K562 (cell line): ENCODE data around the gene GFOD1. TPM values are rescaled to one million over a fixed set of nuclear protein-coding genes. Genes with fewer than 3 reads are reported as not detected.
A peak's percentile ranks its signal among the peaks of the same experiment; 100 is the strongest.

ENCODE experiments used
- ATF3 ChIP-seq, 2 experiments: fragments of 450-650 bp in 1 of 2; sonication (generic) in 1 of 2; formaldehyde crosslinking in 1 of 2; IDR thresholded peaks in 1 of 2; conservative IDR thresholded peaks in 1 of 2; 2 replicates each; pipeline versions ENCODE4 v1.6.1 to v1.8.1; 2016 to 2023; ENCODE audit warnings: mild to moderate bottlenecking in 2 of 2, moderate library complexity in 2 of 2, inconsistent platforms in 1 of 2, missing genetic modification reagents in 1 of 2
- CTBP1 ChIP-seq: fragments of 450-650 bp; IDR thresholded peaks from 2 replicates; pipeline ENCODE4 v1.6.1; 2016; ENCODE audit warnings: borderline replicate concordance
- GATAD2B ChIP-seq: fragments of 450-650 bp; IDR thresholded peaks from 2 replicates; pipeline ENCODE4 v1.6.1; 2017; ENCODE audit warnings: mild to moderate bottlenecking, borderline replicate concordance
- HNRNPL ChIP-seq: fragments of 200-400 bp; formaldehyde crosslinking; IDR thresholded peaks from 2 replicates; pipeline ENCODE4 v1.6.1; 2017; ENCODE audit warnings: low read depth, mild to moderate bottlenecking, low read length
- JUND ChIP-seq, 2 experiments: IDR thresholded peaks; 2 replicates in 1 of 2; 3 replicates in 1 of 2; pipeline ENCODE4 v1.6.1; 2011; ENCODE audit warnings: borderline replicate concordance in 2 of 2, low read depth in 2 of 2, low read length in 2 of 2, improper control_type of control experiment in 1 of 2, missing biosample characterization in 1 of 2, missing genetic modification characterization in 1 of 2, missing genetic modification reagents in 1 of 2
- MTA3 ChIP-seq: fragments of 450-650 bp; formaldehyde crosslinking; IDR thresholded peaks from 2 replicates; pipeline ENCODE4 v1.6.1; 2017; ENCODE audit warnings: mild to moderate bottlenecking, borderline replicate concordance
- PHB ChIP-seq: fragments of 250-450 bp; sonication (Bioruptor Pico); IDR thresholded peaks from 2 replicates; pipeline ENCODE4 v1.5.0; 2021
- RUNX1 ChIP-seq: sonication (generic); IDR thresholded peaks from 2 replicates; pipeline ENCODE4 v1.6.1; 2016; ENCODE audit warnings: antibody characterized with exemption, low read depth
- SMARCA4 ChIP-seq: fragments of 450-650 bp; IDR thresholded peaks from 2 replicates; pipeline ENCODE4 v1.6.1; 2016
- STAT6 ChIP-seq: sonication (generic); formaldehyde crosslinking; IDR thresholded peaks from 2 replicates; pipeline ENCODE4 v1.8.1; 2023; ENCODE audit warnings: mild to moderate bottlenecking, missing genetic modification reagents
- TBL1XR1 ChIP-seq, 2 experiments: IDR thresholded peaks; 2 replicates each; pipeline ENCODE4 v1.6.1; 2012; ENCODE audit warnings: improper control_type of control experiment in 2 of 2, low read length in 2 of 2, mild to moderate bottlenecking in 1 of 2
- ZNF584 ChIP-seq: fragments of 200-800 bp; sonication (Bioruptor generic); IDR thresholded peaks from 2 replicates; pipeline ENCODE4 v1.6.1; 2016; ENCODE audit warnings: low read depth, mild to moderate bottlenecking, missing genetic modification characterization, missing compliant biosample characterization
- ZNF695 ChIP-seq: fragments of 450-650 bp; formaldehyde crosslinking; IDR thresholded peaks from 2 replicates; pipeline ENCODE4 v1.4.0; 2020; ENCODE audit warnings: mild to moderate bottlenecking, moderate library complexity
- polyA plus RNA-seq, 8 experiments: library from polyadenylated mRNA; depleted of rRNA in 4 of 8; stranded (reverse) in 5 of 8; unstranded in 3 of 8; fragments of >200 nt; fragmentation: Nextera tagmentation in 2 of 8; fragmentation: Illumina TruSeq in 1 of 8; extraction: Ambion mirVana in 2 of 8; extraction: Trizol in 1 of 8; gene quantifications; 2 replicates each; pipeline versions ENCODE4 v1.2.1 to v1.2.3, GENCODE V29; 2011 to 2014; ENCODE audit warnings: inconsistent platforms in 1 of 8, missing spikeins in 1 of 8
- total RNA-seq, 7 experiments: library from RNA; depleted of rRNA in 6 of 7; stranded (reverse); fragments of >200 nt in 6 of 7; fragmentation: Illumina TruSeq in 2 of 7; extraction: Trizol in 2 of 7; gene quantifications; 2 replicates each; pipeline versions ENCODE4 v1.2.1 to v1.2.3, GENCODE V29; 2011 to 2021; ENCODE audit warnings: low replicate concordance in 1 of 7
- TF ChIP-seq, protein P1 (sequence below): sonication (generic); formaldehyde crosslinking; IDR thresholded peaks from 2 replicates; pipeline ENCODE4 v1.8.1; 2023; ENCODE audit warnings: missing genetic modification reagents, mild to moderate bottlenecking, borderline replicate concordance

GFOD1 gene
- total and polyA plus RNA-seq, 9 of the 15 experiments (the other 6 are each of a cell fraction or from before 2014, with no cell fraction given), result 3.8 to 12.0 (median 8.2) TPM

DNA sequence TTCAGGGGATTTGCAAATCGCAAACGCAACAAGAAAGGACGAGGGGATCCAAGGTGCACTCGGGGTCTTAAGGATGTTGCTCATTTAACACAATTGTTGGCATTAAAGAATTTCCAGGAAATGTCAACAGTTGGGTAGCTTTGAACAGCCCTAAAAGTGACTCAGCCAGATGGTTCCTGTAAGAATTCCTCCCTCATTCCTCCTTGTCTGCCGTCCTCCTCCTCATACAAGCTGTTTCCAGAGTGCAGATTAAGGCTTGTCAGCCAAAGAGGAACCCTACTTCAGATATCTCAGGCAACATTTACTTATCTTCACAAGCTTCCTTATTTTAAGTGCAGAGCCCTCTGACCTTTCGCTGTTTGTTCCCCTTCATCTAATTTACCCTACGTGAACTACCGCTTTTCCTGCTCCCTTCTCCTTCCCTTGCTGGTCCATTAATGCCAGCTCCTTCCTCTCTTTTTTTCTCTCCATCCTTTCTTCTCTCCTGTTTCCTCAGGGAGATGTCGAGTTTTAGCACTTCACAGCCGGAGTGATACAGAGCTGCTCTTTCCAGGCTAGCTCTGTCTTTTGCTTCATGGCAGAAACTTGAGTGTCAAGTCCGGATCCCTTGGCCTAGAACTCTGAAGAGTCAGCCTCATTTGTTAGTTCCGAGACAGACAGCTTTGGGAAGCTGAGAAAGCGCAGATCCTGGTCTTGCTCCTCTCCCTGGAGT, 132.9 kb downstream of the GFOD1 start (continued):
- TF ChIP-seq SMARCA4 (peak; percentile 95), TBL1XR1 (IDR thresholded peaks at IDR 0.05; ENCODE audit: low read length in 2 of 2) (peak; percentile 48 to 88; a peak in 3 of 4 replicates), PHB (CRISPR knock-in tag) (no peak), ZNF695 (CRISPR knock-in tag) (no peak), ATF3 (IDR thresholded peaks at IDR 0.05) (peak; percentile 67; the same call in 1 of the 2 replicates), ATF3 (CRISPR knock-in tag; conservative IDR thresholded peaks at IDR 0.05) (no peak), MTA3 (peak; percentile 40; the same call in 1 of the 2 replicates), GATAD2B (no peak; the same call in 1 of the 2 replicates), STAT6 (CRISPR knock-in tag) (no peak), HNRNPL (no peak), RUNX1 (peak; percentile 90), ZNF584 (CRISPR knock-in tag) (0 out of 2 replicates have a peak, but pooled peaks have one; percentile 33), CTBP1 (peak; percentile 96), JUND (IDR thresholded peaks at IDR 0.05; ENCODE audit: borderline replicate concordance, low read depth, low read length) (peak; percentile 88), JUND (tag; IDR thresholded peaks at IDR 0.05; ENCODE audit: borderline replicate concordance, low read depth, low read length) (peak; percentile 91; the same call in 2 of the 3 replicates)
- TF ChIP-seq, protein P1, sequence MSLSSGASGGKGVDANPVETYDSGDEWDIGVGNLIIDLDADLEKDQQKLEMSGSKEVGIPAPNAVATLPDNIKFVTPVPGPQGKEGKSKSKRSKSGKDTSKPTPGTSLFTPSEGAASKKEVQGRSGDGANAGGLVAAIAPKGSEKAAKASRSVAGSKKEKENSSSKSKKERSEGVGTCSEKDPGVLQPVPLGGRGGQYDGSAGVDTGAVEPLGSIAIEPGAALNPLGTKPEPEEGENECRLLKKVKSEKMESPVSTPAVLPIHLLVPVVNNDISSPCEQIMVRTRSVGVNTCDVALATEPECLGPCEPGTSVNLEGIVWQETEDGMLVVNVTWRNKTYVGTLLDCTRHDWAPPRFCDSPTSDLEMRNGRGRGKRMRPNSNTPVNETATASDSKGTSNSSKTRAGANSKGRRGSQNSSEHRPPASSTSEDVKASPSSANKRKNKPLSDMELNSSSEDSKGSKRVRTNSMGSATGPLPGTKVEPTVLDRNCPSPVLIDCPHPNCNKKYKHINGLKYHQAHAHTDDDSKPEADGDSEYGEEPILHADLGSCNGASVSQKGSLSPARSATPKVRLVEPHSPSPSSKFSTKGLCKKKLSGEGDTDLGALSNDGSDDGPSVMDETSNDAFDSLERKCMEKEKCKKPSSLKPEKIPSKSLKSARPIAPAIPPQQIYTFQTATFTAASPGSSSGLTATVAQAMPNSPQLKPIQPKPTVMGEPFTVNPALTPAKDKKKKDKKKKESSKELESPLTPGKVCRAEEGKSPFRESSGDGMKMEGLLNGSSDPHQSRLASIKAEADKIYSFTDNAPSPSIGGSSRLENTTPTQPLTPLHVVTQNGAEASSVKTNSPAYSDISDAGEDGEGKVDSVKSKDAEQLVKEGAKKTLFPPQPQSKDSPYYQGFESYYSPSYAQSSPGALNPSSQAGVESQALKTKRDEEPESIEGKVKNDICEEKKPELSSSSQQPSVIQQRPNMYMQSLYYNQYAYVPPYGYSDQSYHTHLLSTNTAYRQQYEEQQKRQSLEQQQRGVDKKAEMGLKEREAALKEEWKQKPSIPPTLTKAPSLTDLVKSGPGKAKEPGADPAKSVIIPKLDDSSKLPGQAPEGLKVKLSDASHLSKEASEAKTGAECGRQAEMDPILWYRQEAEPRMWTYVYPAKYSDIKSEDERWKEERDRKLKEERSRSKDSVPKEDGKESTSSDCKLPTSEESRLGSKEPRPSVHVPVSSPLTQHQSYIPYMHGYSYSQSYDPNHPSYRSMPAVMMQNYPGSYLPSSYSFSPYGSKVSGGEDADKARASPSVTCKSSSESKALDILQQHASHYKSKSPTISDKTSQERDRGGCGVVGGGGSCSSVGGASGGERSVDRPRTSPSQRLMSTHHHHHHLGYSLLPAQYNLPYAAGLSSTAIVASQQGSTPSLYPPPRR (CRISPR knock-in tag), result peak; percentile 5; the same call in 1 of the 2 replicates
